H1 (cell line): ENCODE measurements around the gene TXLNA. TPM values are rescaled to one million over a fixed set of nuclear protein-coding genes. Genes with fewer than 3 reads are reported as not detected.

ENCODE experiments used
- CEBPB ChIP-seq: IDR thresholded peaks from 2 replicates; pipeline ENCODE4 v1.6.1; 2012; ENCODE audit warnings: low read depth, low read length
- CHD7 ChIP-seq: fragments of 300-600 bp; sonication (generic); IDR thresholded peaks from 2 replicates; pipeline ENCODE4 v1.7.1; 2012; ENCODE audit warnings: low read length, moderate library complexity, mild to moderate bottlenecking, inconsistent platforms; ENCODE audit not compliant: insufficient replicate concordance
- KDM4A ChIP-seq: IDR thresholded peaks from one replicate; pipeline ENCODE4 v1.7.1; 2012; ENCODE audit warnings: low read depth, mild to moderate bottlenecking, moderate library complexity, low read length, inconsistent platforms; ENCODE audit not compliant: severe bottlenecking
- NRF1 ChIP-seq: IDR thresholded peaks from 2 replicates; pipeline ENCODE4 v1.6.1; 2011; ENCODE audit warnings: mild to moderate bottlenecking, low read depth, low read length, improper control_type of control experiment
- USF2 ChIP-seq: IDR thresholded peaks from 2 replicates; pipeline ENCODE4 v1.6.1; 2011; ENCODE audit warnings: low read length, improper control_type of control experiment
- YY1 ChIP-seq: IDR thresholded peaks from 2 replicates; pipeline ENCODE4 v1.6.1; 2011; ENCODE audit warnings: low read depth, mild to moderate bottlenecking, low read length
- polyA plus RNA-seq, 7 experiments: library from polyadenylated mRNA; depleted of rRNA in 3 of 7; stranded (reverse) in 5 of 7; unstranded in 2 of 7; fragments of >200 nt in 5 of 7; fragments of 200-250 nt in 2 of 7; gene quantifications; 1 replicate in 5 of 7; 2 replicates in 1 of 7; 4 replicates in 1 of 7; pipeline versions ENCODE4 v1.2.1 to v1.2.3, GENCODE V29; 2011 to 2013; ENCODE audit warnings: missing spikeins in 2 of 7, mixed read lengths in 2 of 7
- total RNA-seq: library from RNA; stranded (reverse); fragmentation: NEBNext Ultra II Directional; extraction: Animal tissue kit (Norgen Biotek cat#: 25700); gene quantifications from 2 replicates; pipeline ENCODE4 v1.2.1, GENCODE V29; 2021

Gene TXLNA
- total and polyA plus RNA-seq, 2 of the 8 experiments (the other 6 are each of a cell fraction or from before 2014, with no cell fraction given) = 31.3 to 46.9 TPM

- TF ChIP-seq USF2 = no peak
- no peak for TF ChIP-seq CEBPB
- TF ChIP-seq CHD7 = no peak
- no peak for TF ChIP-seq NRF1
- no peak for TF ChIP-seq YY1
- TF ChIP-seq KDM4A = no peak
Measured at GRCh38 chr1:32208469-32208868, 29.0 kb downstream of the TXLNA start (continued).
